GM18499 (cell line): ENCODE results near the gene ADIPOR2.
"Not testable (repeated sequence)": the region's sequence is repeated elsewhere in the genome, so short reads cannot be mapped to it uniquely, and the experiment has no call there.

ENCODE experiments used
- ATAC-seq: cut with Tn5 transposase; IDR thresholded peaks from one replicate; pipeline ENCODE4 v1.9.1; 2021; ENCODE audit warnings: moderate number of reproducible peaks; ENCODE audit not compliant: insufficient read depth, unreplicated experiment

Gene ADIPOR2

GRCh38 chr12:1731019-1731687, 40.3 kb downstream of the ADIPOR2 start:
- ATAC-seq, result no peak

GRCh38 chr12:1731688-1732078, 40.8 kb downstream of the ADIPOR2 start:
- not testable (repeated sequence) for ATAC-seq

GRCh38 chr12:1732914-1733313, 42.0 kb downstream of the ADIPOR2 start:
- no peak for ATAC-seq

DNA sequence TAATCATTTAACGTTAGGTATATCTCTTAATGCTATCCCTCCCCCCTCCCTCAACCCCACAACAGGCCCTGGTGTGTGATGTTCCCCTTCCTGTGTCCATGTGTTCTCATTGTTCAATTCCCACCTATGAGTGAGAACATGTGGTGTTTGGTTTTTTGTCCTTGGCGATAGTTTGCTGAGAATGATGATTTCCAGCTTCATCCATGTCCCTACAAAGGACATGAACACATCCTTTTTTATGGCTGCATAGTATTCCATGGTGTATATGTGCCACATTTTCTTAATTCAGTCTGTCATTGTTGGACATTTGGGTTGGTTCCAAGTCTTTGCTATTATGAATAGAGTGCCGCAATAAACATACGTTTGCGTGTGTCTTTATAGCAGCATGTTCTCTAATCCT, 42.8 kb downstream of the ADIPOR2 start:
- ATAC-seq, result not testable (repeated sequence)

- ATAC-seq, result no peak
Observed at GRCh38 chr12:1737652-1738286, 46.9 kb downstream of the ADIPOR2 start.

DNA sequence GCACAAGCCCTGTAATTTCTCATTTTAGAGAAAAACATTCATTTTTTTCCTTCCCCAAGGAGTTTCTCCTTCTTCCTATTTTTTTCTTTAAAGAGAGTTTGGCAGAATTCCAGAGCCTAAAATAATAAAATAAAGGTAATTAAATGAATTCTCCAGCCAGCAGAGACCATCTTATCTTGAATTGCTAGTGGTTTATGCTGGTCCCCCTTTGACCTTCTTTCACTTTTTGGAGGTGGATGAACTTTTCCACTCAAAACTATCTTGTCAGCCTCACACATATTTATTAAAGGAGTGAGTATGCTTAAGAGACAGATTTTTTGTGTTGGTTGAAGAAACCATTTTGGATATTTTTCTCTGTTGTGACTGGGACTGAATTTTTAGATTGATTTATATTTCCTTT, 47.6 kb downstream of the ADIPOR2 start:
- ATAC-seq, result no peak

- no peak for ATAC-seq
Observed at GRCh38 chr12:1739368-1739767, 48.5 kb downstream of the ADIPOR2 start.

DNA sequence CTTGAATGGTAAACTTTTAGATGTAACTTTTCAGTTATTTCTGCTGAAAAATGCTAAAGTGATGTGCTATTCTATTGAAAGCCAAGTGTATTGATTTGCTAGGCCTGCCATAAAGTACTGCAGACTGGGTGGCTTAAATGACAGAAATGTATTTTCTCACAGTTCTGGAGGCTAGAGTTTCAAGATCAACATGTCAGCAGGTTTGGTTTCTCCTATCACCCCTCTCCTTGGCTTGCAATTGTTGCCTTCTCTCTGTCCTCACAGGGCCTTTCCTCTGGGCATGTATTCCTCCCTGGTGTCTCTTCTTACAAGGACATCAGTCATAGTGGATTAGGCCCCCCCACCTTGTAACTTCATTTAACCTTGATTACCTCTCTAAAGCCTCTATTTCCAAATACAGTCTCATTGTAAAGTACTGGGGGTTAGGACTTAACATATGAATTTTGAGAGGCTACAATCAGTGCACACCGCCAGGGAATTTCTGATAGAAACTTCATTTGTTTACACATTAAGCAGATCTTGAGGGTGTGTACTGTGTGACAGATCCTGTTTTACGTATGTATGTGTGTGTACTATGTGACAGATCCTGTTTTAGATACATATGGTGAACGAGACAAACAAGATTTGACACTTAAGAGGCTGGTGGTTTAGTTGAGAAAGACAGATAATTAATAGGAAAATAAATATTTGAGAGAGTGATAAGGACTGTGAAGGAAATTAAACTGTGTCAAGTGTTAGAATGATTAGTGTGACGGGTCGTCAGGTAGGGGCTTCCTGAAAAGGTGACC, 49.5 kb downstream of the ADIPOR2 start:
- ATAC-seq, result no peak

DNA sequence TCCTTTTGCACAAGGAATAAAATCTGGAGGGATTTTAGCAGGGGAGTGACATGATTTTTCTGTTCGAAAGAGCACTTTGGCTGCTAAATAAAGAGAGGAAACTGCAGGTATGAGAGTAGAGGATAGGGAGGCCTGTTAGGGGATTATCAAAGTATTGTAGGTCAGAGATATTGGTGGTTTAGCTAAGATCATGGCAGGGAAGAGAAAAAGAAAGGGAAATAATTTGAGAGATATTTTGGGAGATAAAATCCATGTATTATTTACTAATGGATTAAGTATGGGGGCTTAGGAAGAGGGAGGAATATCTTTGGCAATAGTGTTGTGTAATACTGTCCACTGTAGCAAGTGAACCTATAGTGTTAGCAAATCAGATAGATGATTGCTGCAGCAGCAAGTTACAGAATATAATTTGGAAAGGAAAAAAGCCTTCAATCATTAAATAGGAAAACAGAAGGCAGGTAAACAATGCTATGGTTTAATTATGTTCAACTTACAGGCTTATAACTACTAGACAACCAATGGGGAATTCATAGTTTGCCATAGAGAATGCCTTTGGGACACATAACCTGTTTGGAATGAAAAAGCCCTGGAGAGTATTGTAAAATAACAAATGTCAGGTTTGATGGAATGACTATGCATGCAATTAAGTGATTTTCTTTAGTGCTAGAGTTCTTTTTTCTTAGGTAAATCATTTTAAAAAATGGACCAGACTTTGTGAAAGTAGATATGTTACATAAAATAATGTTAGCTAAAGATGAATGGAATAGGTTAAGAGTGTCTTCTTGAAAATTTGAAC, 50.5 kb downstream of the ADIPOR2 start:
- ATAC-seq, result no peak

- ATAC-seq, result no peak
Observed at GRCh38 chr12:1744932-1745331, 54.1 kb downstream of the ADIPOR2 start.

- no peak for ATAC-seq
Observed at GRCh38 chr12:1747609-1748008, 56.7 kb downstream of the ADIPOR2 start.

- ATAC-seq, result no peak
Observed at GRCh38 chr12:1749019-1749418, 58.1 kb downstream of the ADIPOR2 start.

- no peak for ATAC-seq
Observed at GRCh38 chr12:1750300-1750699, 59.4 kb downstream of the ADIPOR2 start.

DNA sequence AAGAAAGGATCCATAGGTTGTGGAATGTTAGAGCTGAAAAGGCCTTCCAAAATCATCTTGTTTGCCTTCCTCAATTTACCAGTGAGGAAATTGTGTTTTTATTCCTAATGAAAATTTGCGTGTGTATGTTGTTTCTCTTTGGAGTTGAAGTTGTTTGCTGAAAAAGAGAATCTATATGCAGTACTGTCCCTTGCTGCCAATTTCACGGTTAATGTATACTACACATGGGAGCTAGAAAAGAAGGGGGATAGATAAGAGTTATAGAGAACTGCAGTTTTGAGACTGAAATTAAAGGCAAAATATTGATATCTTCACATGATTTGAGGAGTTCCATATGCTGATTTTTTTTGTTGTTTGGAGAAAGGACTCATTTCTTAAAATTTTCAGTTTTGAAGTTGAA, 67.5 kb downstream of the ADIPOR2 start:
- ATAC-seq, result no peak

DNA sequence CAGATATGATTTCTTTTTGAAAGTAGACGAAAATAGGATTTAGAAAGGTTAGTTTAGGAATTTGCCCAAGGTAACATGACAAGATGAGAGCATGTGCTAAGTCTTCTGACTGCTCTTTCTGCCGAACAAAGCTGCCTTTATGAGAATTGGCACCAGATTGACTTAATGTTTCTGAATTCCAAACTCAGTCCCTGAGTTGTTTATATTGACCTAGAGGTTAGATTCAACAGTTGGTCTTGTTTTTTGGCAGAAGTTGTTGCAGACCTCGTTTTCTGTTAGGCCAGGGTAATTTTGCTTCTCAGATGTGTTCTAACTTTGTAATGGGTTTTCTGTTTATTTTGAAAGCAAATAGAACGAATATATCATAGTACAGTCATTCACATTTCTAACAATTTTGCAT, 68.0 kb downstream of the ADIPOR2 start:
- no peak for ATAC-seq

- ATAC-seq, result no peak
Observed at GRCh38 chr12:1760566-1761382, 69.9 kb downstream of the ADIPOR2 start.

DNA sequence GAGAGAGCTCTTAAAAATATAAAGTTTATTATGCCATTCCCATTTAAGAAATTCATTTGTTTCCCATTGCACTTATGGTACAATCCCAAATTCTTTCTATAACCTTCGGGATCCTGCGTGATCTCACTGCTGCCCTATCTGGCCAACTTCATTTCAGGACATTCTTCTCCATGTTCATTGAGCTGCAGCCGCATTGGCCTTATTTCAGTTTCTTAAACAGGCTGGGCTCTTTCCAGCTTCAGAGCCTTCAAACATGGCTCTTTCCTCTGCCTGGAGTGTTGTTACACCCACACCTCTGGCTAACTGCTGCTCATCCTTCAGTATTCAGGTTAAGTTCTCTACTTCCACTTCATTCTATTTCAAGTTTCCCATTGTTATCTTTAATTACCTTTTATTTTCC, 71.0 kb downstream of the ADIPOR2 start:
- no peak for ATAC-seq

- no peak for ATAC-seq
Observed at GRCh38 chr12:1763153-1763552, 72.3 kb downstream of the ADIPOR2 start.

GRCh38 chr12:1766110-1766509, 75.2 kb downstream of the ADIPOR2 start:
- ATAC-seq, result no peak
